Pancreas (tissue), 10 donors: ENCODE results near the gene DRAP1. TPM values are rescaled to one million over a fixed set of nuclear protein-coding genes. Genes with fewer than 3 reads are reported as not detected.

Experiments
- ATAC-seq, 4 donors: fragments of 200-7000 bp; cut with Tn5 transposase; one replicate each; pipeline versions ENCODE4 v1.8.0 to v1.9.1; 2020; ENCODE audit warnings: mild to moderate bottlenecking in 4 of 4, moderate library complexity in 4 of 4
- DNase-seq, 6 donors: peaks; one replicate each; pipeline ENCODE4 v3.0.0-alpha.2; 2020
- FAIRE-seq: peaks from 2 replicates; lab custom pipeline; 2012; peaks lifted over from hg19 to GRCh38; lab: Jason Lieb, UNC
- H3K27ac ChIP-seq, 4 donors: fragments of 200-600 bp; sonication (generic); 1 replicate in 3 of 4; 2 replicates in 1 of 4; pipeline versions ENCODE4 v1.5.0 to v1.8.0; 2020
- H3K27me3 ChIP-seq, 4 donors: fragments of 200-600 bp; one replicate each; pipeline ENCODE4 v1.8.0; 2021
- H3K36me3 ChIP-seq, 3 donors: fragments of 200-600 bp; sonication (generic) in 1 of 3; one replicate each; pipeline versions ENCODE4 v1.5.0 to v1.8.0; 2020 to 2021
- H3K4me1 ChIP-seq, 3 donors: fragments of 200-600 bp; one replicate each; pipeline ENCODE4 v1.8.0; 2021
- H3K4me3 ChIP-seq, 4 donors: fragments of 200-600 bp; sonication (generic) in 2 of 4; one replicate each; pipeline versions ENCODE4 v1.5.0 to v1.8.0; 2020 to 2021
- H3K9me3 ChIP-seq, 4 donors: fragments of 200-600 bp; one replicate each; pipeline ENCODE4 v1.8.0; 2021
- WGBS, 2 donors: extraction: QIAGEN DNeasy Blood & Tissue Kit; methylation state at CpG; one replicate each; pipeline ENCODE4 v1.1.7; 2013; 5-methylcytosine and 5-hydroxymethylcytosine counted together
- intact Hi-C, 3 donors: fragments of 100-400 bp; cut with DNase I; formaldehyde crosslinking; loops; one replicate each; pipeline versions ENCODE4 v1.11.1 to v1.14.2; 2022
- polyA plus RNA-seq, 2 donors: library from polyadenylated mRNA; stranded (reverse); fragments of 200-250 nt; gene quantifications; one replicate each; pipeline ENCODE4 v1.2.3, GENCODE V29; 2013
- total RNA-seq, 6 donors: library from RNA; stranded (reverse); fragmentation: NEBNext Ultra II Directional in 4 of 6; extraction: Animal tissue kit (Norgen Biotek cat#: 25700) in 4 of 6; gene quantifications; one replicate each; pipeline versions ENCODE4 v1.2.1 to v1.2.4, GENCODE V29; 2021 to 2023
- TF ChIP-seq, protein P1 (sequence below), 4 donors: fragments of 200-600 bp; sonication (generic) in 3 of 4; IDR thresholded peaks; one replicate each; pipeline versions ENCODE4 v1.5.0 to v1.8.0; 2021; ENCODE audit warnings: antibody characterized with exemption in 4 of 4
- donor health status: healthy with polysubstance abuse.
- donor health status: DM: no; HTN: no; CAD: no; lungs with moderate emphysema.
- donor health status: DM: no; HTN: no; CAD: no.
- donor health status: control.
- donor health status: control.
- donor health status: Bipolar disorder and iron deficiency.
- donor health status: DM: yes; HTN: yes; CAD: no.
- donor health status: DM: no; HTN: no; CAD: no.
- donor health status: DM: no; HTN: no; CAD: no.
- donor health status: DM: yes; HTN: yes; CAD: no.

DRAP1 gene
- total and polyA plus RNA-seq, 8 donors, result 20.4 to 58.8 (median 27.2) TPM

DNA sequence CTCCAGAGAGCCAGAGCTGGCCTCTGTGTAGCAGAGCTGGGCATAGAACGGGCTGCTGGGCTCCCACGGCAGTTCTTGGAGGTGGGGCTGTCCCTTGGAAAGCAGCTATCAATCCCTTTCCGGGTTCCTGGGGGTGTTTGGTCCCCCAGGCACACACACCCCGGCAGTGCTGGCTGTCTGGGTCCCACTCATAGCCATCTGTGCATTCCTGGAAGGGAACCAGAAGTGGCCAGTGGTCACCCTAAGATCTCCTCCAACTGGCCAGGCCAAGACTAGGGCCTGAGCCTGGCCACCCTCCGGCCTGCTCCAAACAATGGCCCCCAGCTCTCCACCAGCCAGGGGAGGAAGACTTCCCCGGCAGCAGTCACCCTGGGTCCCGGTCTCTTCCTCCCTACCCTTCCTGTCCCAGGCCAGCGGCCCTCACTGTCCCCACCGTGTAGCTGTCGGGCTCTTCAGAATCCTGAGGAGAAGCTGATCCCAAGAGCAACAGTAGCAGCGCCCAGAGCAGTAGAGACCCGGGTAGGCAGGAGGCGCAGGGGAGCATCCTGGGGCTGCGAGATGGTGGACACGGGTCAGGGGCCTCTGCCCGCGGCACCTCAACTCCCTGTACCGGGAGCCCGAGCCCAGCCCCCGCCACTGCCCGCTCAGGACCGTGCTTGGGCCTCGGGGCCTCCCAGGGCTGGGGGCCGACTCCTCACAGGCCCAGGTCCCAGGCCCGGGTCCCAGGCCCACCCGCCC, 47.2 kb upstream of the DRAP1 start:
- 51 to 56% methylated on average over 24 to 26 of the region's 26 CpGs for WGBS, 2 donors
- no peaks in the 10 kb centered on the region for H3K4me1 ChIP-seq
- no peaks in the 10 kb centered on the region for H3K27me3 ChIP-seq
- TF ChIP-seq, protein P1, sequence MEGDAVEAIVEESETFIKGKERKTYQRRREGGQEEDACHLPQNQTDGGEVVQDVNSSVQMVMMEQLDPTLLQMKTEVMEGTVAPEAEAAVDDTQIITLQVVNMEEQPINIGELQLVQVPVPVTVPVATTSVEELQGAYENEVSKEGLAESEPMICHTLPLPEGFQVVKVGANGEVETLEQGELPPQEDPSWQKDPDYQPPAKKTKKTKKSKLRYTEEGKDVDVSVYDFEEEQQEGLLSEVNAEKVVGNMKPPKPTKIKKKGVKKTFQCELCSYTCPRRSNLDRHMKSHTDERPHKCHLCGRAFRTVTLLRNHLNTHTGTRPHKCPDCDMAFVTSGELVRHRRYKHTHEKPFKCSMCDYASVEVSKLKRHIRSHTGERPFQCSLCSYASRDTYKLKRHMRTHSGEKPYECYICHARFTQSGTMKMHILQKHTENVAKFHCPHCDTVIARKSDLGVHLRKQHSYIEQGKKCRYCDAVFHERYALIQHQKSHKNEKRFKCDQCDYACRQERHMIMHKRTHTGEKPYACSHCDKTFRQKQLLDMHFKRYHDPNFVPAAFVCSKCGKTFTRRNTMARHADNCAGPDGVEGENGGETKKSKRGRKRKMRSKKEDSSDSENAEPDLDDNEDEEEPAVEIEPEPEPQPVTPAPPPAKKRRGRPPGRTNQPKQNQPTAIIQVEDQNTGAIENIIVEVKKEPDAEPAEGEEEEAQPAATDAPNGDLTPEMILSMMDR (IDR thresholded peaks at IDR 0.05), result no peak
- H3K4me3 ChIP-seq, result peak overlapping the region; percentile 7 to 39 (median 31)
- intact Hi-C loops, result no loop called here
- DNase-seq, result peak in 2 of 6 donors; percentile 46 to 78
- FAIRE-seq, result no peak
- peak in 1 of 4 donors; percentile 1 for ATAC-seq
- H3K27ac ChIP-seq, result peak overlapping the region; percentile 35 to 73 (median 54)
- H3K36me3 ChIP-seq, result no peaks in the 10 kb centered on the region
- H3K9me3 ChIP-seq, result no peaks in the 10 kb centered on the region

DNA sequence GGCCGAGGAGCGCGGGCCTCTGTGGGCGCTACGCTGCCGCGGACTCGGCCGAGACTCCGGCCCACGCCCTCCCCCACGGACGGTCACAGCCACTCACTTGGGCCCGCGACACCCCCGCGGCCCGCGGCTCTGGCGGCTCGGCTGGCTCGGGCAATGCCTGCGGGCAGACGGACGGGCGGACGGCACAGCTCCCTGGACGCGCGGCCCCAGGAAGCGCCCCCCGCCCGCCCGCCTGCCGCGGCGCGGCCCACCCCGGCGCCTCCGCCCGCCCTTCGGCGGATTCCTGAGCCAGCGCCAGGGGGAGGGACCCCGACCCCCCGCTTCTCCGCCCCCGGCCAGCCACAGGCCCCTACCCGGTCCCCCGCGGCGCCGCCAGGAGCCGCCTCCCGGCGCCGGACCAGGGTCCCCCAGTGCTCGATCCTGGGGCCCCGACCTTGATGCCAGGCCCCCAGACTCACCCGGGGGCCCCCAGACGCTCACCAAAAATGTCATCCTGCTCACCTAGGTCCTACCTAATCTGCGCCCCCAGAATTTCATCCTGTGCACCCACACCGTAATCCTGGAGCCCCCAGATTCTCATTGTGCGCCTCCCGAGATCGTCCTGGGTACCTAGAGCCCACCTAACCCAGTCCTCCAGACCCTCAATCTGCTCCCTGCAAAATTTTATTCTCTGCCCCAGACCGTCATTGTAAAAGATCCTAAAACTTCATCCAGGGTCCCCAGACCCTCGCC, 46.5 kb upstream of the DRAP1 start, which contains the start of gene EFEMP2:
TSS of gene EFEMP2 (minus strand) at position 215 of the 732 bp plus-strand sequence. CDS start 446 bp downstream, outside the sequence.
- no peaks in the 10 kb centered on the region for H3K9me3 ChIP-seq
- H3K27ac ChIP-seq, result peak within 1 kb of the TSS; percentile 46 to 73 (median 54)
- ATAC-seq (peak; percentile 6 to 15 (median 10)), DNase-seq (peak in 2 of 6 donors; percentile 66 to 76), FAIRE-seq (no peak)
- no peaks in the 10 kb centered on the region for H3K36me3 ChIP-seq
- peak within 1 kb of the TSS; percentile 7 to 39 (median 31) for H3K4me3 ChIP-seq
- 4 to 5% methylated on average over 35 to 69 of the region's 69 CpGs for WGBS, 2 donors
- TF ChIP-seq, protein P1 (IDR thresholded peaks at IDR 0.05), result no peak
- no peaks in the 10 kb centered on the region for H3K27me3 ChIP-seq
- H3K4me1 ChIP-seq, result no peaks in the 10 kb centered on the region
- intact Hi-C loops, result no loop called here

DNA sequence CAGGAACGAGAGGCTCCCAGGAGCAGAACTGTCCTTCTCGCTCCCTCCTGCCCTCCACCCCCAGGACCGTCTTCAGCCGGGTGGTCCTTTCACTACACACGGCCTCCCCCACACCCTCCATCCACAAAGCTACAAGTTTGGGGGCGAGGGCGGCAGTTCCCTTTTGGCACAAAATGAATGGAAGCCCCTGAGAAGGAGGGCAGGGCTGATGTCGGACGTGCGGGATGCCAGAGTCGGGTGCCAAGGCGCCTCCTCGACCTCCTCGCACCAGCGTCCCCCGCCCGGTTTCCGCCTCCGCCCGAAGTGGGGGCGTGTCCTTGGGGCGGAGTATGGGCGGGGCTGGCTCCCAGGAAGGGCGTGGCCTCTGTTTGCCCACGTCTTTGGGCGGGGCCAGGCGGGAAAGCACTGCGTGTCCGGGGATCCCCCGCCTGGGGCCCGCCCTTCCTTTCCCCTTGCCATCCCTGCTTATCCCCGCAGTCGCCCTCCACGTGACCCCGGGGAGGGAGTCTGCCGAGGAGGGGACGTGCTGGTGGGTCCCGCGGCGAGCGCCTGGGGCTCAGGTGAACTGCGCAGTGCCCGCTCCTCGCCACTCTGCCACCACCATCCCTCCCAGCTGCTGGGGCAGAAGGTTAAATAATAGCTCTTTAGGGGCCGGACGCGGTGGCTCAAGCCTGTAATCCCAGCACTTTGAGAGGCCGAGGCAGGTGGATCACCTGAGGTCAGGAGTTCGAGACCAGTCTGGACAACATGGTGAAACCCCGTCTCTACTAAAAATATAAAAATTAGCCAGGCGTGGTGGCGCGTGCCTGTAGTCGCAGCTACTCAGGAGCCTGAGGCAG, 45.7 kb upstream of the DRAP1 start:
- Histone ChIP-seq H3K27ac (peak overlapping the region; percentile 46 to 73 (median 54)), H3K36me3 (no peaks in the 10 kb centered on the region), H3K4me3 (peak overlapping the region; percentile 7 to 39 (median 31)), H3K9me3 (no peaks in the 10 kb centered on the region), H3K4me1 (no peaks in the 10 kb centered on the region), H3K27me3 (no peaks in the 10 kb centered on the region)
- FAIRE-seq, result peak; percentile 66
- TF ChIP-seq, protein P1 (IDR thresholded peaks at IDR 0.05), result no peak
- DNase-seq, result peak; percentile 92 to 99 (median 96)
- ATAC-seq, result peak; percentile 97 to 98 (median 98)
- WGBS, 2 donors, result 6 to 8% methylated on average over 50 to 54 of the region's 54 CpGs
- intact Hi-C loops, result no loop called here

DNA sequence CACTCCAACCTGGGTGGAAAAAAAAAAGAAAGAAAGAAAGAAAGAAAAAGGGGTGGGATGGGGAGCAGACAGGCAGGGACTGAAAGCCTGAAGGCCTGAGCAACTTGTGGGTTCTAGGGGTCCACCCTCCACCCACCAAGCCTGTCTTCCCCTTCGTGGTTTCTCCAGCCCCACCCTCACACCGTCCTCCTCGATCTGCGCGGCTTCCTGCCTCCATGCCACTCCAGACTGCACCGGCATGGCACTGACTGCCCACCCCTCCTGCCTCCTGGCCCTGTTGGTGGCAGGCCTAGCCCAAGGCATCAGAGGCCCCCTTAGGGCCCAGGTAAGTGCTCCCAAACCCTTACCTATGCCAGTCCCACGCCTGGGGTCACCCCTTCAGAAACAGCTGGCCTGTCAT, 39.6 kb upstream of the DRAP1 start, which contains the start of gene CTSW:
TSS of gene CTSW (plus strand) at position 221 of the 400 bp plus-strand sequence. CDS start at position 239, 18 bp downstream.
- FAIRE-seq, result no peak
- intact Hi-C loops, result loop anchor here in 1 of 3 donors (5.0 kb wide), 1 partner anchor 108 kb away; no protein-coding TSS in a partner anchor
- H3K36me3 ChIP-seq, result peaks cover 0 to 4% (median 0%) of the 10 kb centered on the region in 3 donors
- H3K27me3 ChIP-seq, result no peaks in the 10 kb centered on the region
- no peaks in the 10 kb centered on the region for H3K4me1 ChIP-seq
- no peaks in the 10 kb centered on the region for H3K9me3 ChIP-seq
- DNase-seq, result peak in 2 of 6 donors; percentile 3 to 22
- no peak within 1 kb of the TSS for H3K4me3 ChIP-seq
- TF ChIP-seq, protein P1 (IDR thresholded peaks at IDR 0.05), result no peak
- 46 to 63% methylated on average over 7 of the region's 7 CpGs for WGBS, 2 donors
- H3K27ac ChIP-seq, result no peak within 1 kb of the TSS
- ATAC-seq, result no peak
